ENCODE results near the gene NID2. TPM values are rescaled to one million over a fixed set of nuclear protein-coding genes. Genes with fewer than 3 reads are reported as not detected.

NID2 gene
- total RNA-seq, 3 donors from 2014 or later = 0.14 to 0.29 (median 0.20) TPM

- ATAC-seq (no peak), DNase-seq (no peak)
- no peak overlapping the region for H3K4me3 Mint-ChIP-seq
- peaks cover 26% of the 10 kb centered on the region for H3K4me1 Mint-ChIP-seq (ENCODE audit: low read depth)
- no peaks in the 10 kb centered on the region for H3K36me3 Mint-ChIP-seq (ENCODE audit: insufficient read depth)
- peaks cover 2% of the 10 kb centered on the region for H3K27me3 Mint-ChIP-seq (ENCODE audit: low read depth)
- H3K9me3 Mint-ChIP-seq = no peaks in the 10 kb centered on the region
These were observed 50.6 kb downstream of the NID2 start for GRCh38 chr14:52018252-52018651.

GRCh38 chr14:52015411-52016030 lies 53.3 kb downstream of the NID2 start:
- DNase-seq (no peak), ATAC-seq (no peak)
- H3K4me3 Mint-ChIP-seq = no peak overlapping the region
- peaks cover 2% of the 10 kb centered on the region for H3K27me3 Mint-ChIP-seq (ENCODE audit: low read depth)
- peaks cover 8% of the 10 kb centered on the region for H3K4me1 Mint-ChIP-seq (ENCODE audit: low read depth)
- peaks cover 12% of the 10 kb centered on the region for H3K36me3 Mint-ChIP-seq (ENCODE audit: insufficient read depth)
- no peaks in the 10 kb centered on the region for H3K9me3 Mint-ChIP-seq

GRCh38 chr14:52014601-52015267 lies 54.1 kb downstream of the NID2 start:
- H3K9me3 Mint-ChIP-seq = no peaks in the 10 kb centered on the region
- H3K4me1 Mint-ChIP-seq (ENCODE audit: low read depth) = peaks cover 1% of the 10 kb centered on the region
- peaks cover 2% of the 10 kb centered on the region for H3K27me3 Mint-ChIP-seq (ENCODE audit: low read depth)
- no peak overlapping the region for H3K4me3 Mint-ChIP-seq
- ATAC-seq (no peak), DNase-seq (no peak)
- peaks cover 13% of the 10 kb centered on the region for H3K36me3 Mint-ChIP-seq (ENCODE audit: insufficient read depth)

GRCh38 chr14:52013984-52014600 lies 54.8 kb downstream of the NID2 start:
- H3K4me1 Mint-ChIP-seq (ENCODE audit: low read depth) = no peaks in the 10 kb centered on the region
- ATAC-seq (peak; percentile 33 to 46), DNase-seq (no peak)
- H3K36me3 Mint-ChIP-seq (ENCODE audit: insufficient read depth) = peaks cover 15% of the 10 kb centered on the region
- H3K9me3 Mint-ChIP-seq = no peaks in the 10 kb centered on the region
- no peak overlapping the region for H3K4me3 Mint-ChIP-seq
- peaks cover 2% of the 10 kb centered on the region for H3K27me3 Mint-ChIP-seq (ENCODE audit: low read depth)

GRCh38 chr14:52012635-52013034 lies 56.2 kb downstream of the NID2 start:
- H3K4me1 Mint-ChIP-seq (ENCODE audit: low read depth) = no peaks in the 10 kb centered on the region
- peaks cover 27% of the 10 kb centered on the region for H3K36me3 Mint-ChIP-seq (ENCODE audit: insufficient read depth)
- ATAC-seq (no peak), DNase-seq (no peak)
- H3K27me3 Mint-ChIP-seq (ENCODE audit: low read depth) = peaks cover 2% of the 10 kb centered on the region
- no peak overlapping the region for H3K4me3 Mint-ChIP-seq
- no peaks in the 10 kb centered on the region for H3K9me3 Mint-ChIP-seq

GRCh38 chr14:52011523-52011922 lies 57.3 kb downstream of the NID2 start:
- ATAC-seq = no peak
- Mint-ChIP-seq H3K4me1 (ENCODE audit: low read depth) (no peaks in the 10 kb centered on the region), H3K36me3 (ENCODE audit: insufficient read depth) (peaks cover 32% of the 10 kb centered on the region), H3K4me3 (no peak overlapping the region), H3K27me3 (ENCODE audit: low read depth) (no peaks in the 10 kb centered on the region), H3K9me3 (no peaks in the 10 kb centered on the region)
- no peak for DNase-seq

- peaks cover 44% of the 10 kb centered on the region for H3K36me3 Mint-ChIP-seq (ENCODE audit: insufficient read depth)
- H3K27me3 Mint-ChIP-seq (ENCODE audit: low read depth) = no peaks in the 10 kb centered on the region
- no peaks in the 10 kb centered on the region for H3K9me3 Mint-ChIP-seq
- H3K4me3 Mint-ChIP-seq = no peak overlapping the region
- no peak for DNase-seq
- H3K4me1 Mint-ChIP-seq (ENCODE audit: low read depth) = no peaks in the 10 kb centered on the region
- no peak for ATAC-seq
These were observed 58.6 kb downstream of the NID2 start for GRCh38 chr14:52010173-52010693.

GRCh38 chr14:52008136-52008535 lies 60.7 kb downstream of the NID2 start:
- H3K4me1 Mint-ChIP-seq (ENCODE audit: low read depth) = no peaks in the 10 kb centered on the region
- H3K36me3 Mint-ChIP-seq (ENCODE audit: insufficient read depth) = peaks cover 56% of the 10 kb centered on the region

GRCh38 chr14:52007637-52008036 lies 61.2 kb downstream of the NID2 start:
- Mint-ChIP-seq H3K36me3 (ENCODE audit: insufficient read depth) (peaks cover 61% of the 10 kb centered on the region), H3K4me1 (ENCODE audit: low read depth) (no peaks in the 10 kb centered on the region)

More at GRCh38 chr14:52008136-52008535, 60.7 kb downstream of the NID2 start:
- no peak for DNase-seq
- no peak for ATAC-seq
- Mint-ChIP-seq H3K27me3 (ENCODE audit: low read depth) (no peaks in the 10 kb centered on the region), H3K4me3 (no peak overlapping the region), H3K9me3 (no peaks in the 10 kb centered on the region)

GRCh38 chr14:52007211-52007610 lies 61.6 kb downstream of the NID2 start:
- peaks cover 66% of the 10 kb centered on the region for H3K36me3 Mint-ChIP-seq (ENCODE audit: insufficient read depth)
- no peaks in the 10 kb centered on the region for H3K4me1 Mint-ChIP-seq (ENCODE audit: low read depth)
- H3K27me3 Mint-ChIP-seq (ENCODE audit: low read depth) = no peaks in the 10 kb centered on the region
- no peak overlapping the region for H3K4me3 Mint-ChIP-seq
- ATAC-seq (no peak), DNase-seq (no peak)
- H3K9me3 Mint-ChIP-seq = no peaks in the 10 kb centered on the region

More at GRCh38 chr14:52007637-52008036, 61.2 kb downstream of the NID2 start:
- Mint-ChIP-seq H3K4me3 (no peak overlapping the region), H3K27me3 (ENCODE audit: low read depth) (no peaks in the 10 kb centered on the region), H3K9me3 (no peaks in the 10 kb centered on the region)
- DNase-seq (no peak), ATAC-seq (no peak)

- ATAC-seq (no peak), DNase-seq (no peak)
- Mint-ChIP-seq H3K36me3 (ENCODE audit: insufficient read depth) (peaks cover 70% of the 10 kb centered on the region), H3K9me3 (no peaks in the 10 kb centered on the region), H3K4me1 (ENCODE audit: low read depth) (no peaks in the 10 kb centered on the region), H3K4me3 (no peak overlapping the region), H3K27me3 (ENCODE audit: low read depth) (no peaks in the 10 kb centered on the region)
These were observed 62.5 kb downstream of the NID2 start for GRCh38 chr14:52006361-52006760.

- ATAC-seq = no peak
- no peak overlapping the region for H3K4me3 Mint-ChIP-seq
- H3K27me3 Mint-ChIP-seq (ENCODE audit: low read depth) = no peaks in the 10 kb centered on the region
- H3K4me1 Mint-ChIP-seq (ENCODE audit: low read depth) = no peaks in the 10 kb centered on the region
- no peak for DNase-seq
- H3K36me3 Mint-ChIP-seq (ENCODE audit: insufficient read depth) = peaks cover 66% of the 10 kb centered on the region
- H3K9me3 Mint-ChIP-seq = no peaks in the 10 kb centered on the region
These were observed 63.2 kb downstream of the NID2 start for GRCh38 chr14:52005625-52006024.

- ATAC-seq (no peak), DNase-seq (no peak)
- H3K4me3 Mint-ChIP-seq = no peak overlapping the region
- H3K36me3 Mint-ChIP-seq (ENCODE audit: insufficient read depth) = peaks cover 67% of the 10 kb centered on the region
- no peaks in the 10 kb centered on the region for H3K9me3 Mint-ChIP-seq
- no peaks in the 10 kb centered on the region for H3K4me1 Mint-ChIP-seq (ENCODE audit: low read depth)
- no peaks in the 10 kb centered on the region for H3K27me3 Mint-ChIP-seq (ENCODE audit: low read depth)
These were observed 65.5 kb downstream of the NID2 start for GRCh38 chr14:52003324-52003723.

GRCh38 chr14:52002542-52002941 lies 66.3 kb downstream of the NID2 start:
- Mint-ChIP-seq H3K4me1 (ENCODE audit: low read depth) (no peaks in the 10 kb centered on the region), H3K27me3 (ENCODE audit: low read depth) (no peaks in the 10 kb centered on the region)

GRCh38 chr14:52000696-52001095 lies 68.2 kb downstream of the NID2 start:
- no peaks in the 10 kb centered on the region for H3K27me3 Mint-ChIP-seq (ENCODE audit: low read depth)
- DNase-seq = no peak
- H3K4me3 Mint-ChIP-seq = no peak overlapping the region
- no peak for ATAC-seq
- H3K9me3 Mint-ChIP-seq = no peaks in the 10 kb centered on the region
- peaks cover 57% of the 10 kb centered on the region for H3K36me3 Mint-ChIP-seq (ENCODE audit: insufficient read depth)
- H3K4me1 Mint-ChIP-seq (ENCODE audit: low read depth) = peaks cover 4% of the 10 kb centered on the region

More at GRCh38 chr14:52002542-52002941, 66.3 kb downstream of the NID2 start:
- no peak for DNase-seq
- no peaks in the 10 kb centered on the region for H3K9me3 Mint-ChIP-seq
- peaks cover 61% of the 10 kb centered on the region for H3K36me3 Mint-ChIP-seq (ENCODE audit: insufficient read depth)
- no peak overlapping the region for H3K4me3 Mint-ChIP-seq
- no peak for ATAC-seq
